Effector memory CD8-positive, alpha-beta T cell (primary cell): ENCODE data around the gene GPR137B.

Experiments used
- ATAC-seq: fragments of 150-1000 bp; cut with Tn5 transposase; replicated peaks from 2 replicates; pipeline ENCODE4 v1.10.0; 2021; ENCODE audit warnings: mild to moderate bottlenecking, moderate library complexity
- DNase-seq, 3 experiments: peaks; one replicate each; pipeline ENCODE4 v3.0.0; 2021
- H3K27ac Mint-ChIP-seq, 2 donors: one replicate each; pipeline ENCODE4 v1.8.0; 2022; ENCODE audit warnings: mild to moderate bottlenecking in 2 of 2, mixed read lengths in 2 of 2, moderate library complexity in 2 of 2
- H3K27me3 Mint-ChIP-seq, 2 donors: one replicate each; pipeline ENCODE4 v1.8.0; 2022; ENCODE audit warnings: mixed read lengths in 2 of 2
- H3K36me3 Mint-ChIP-seq: one replicate; pipeline ENCODE4 v1.8.0; 2022; ENCODE audit warnings: mild to moderate bottlenecking, moderate library complexity, mixed read lengths; ENCODE audit not compliant: insufficient read depth
- H3K4me1 Mint-ChIP-seq, 2 donors: one replicate each; pipeline ENCODE4 v1.8.0; 2022; ENCODE audit warnings: low read depth in 2 of 2, mixed read lengths in 2 of 2
- H3K4me3 Mint-ChIP-seq, 2 donors: one replicate each; pipeline ENCODE4 v1.8.0; 2022; ENCODE audit warnings: mild to moderate bottlenecking in 2 of 2, mixed read lengths in 2 of 2, moderate library complexity in 2 of 2
- H3K9me3 Mint-ChIP-seq, 2 donors: one replicate each; pipeline ENCODE4 v1.8.0; 2022; ENCODE audit warnings: mixed read lengths in 2 of 2

Gene GPR137B

DNA sequence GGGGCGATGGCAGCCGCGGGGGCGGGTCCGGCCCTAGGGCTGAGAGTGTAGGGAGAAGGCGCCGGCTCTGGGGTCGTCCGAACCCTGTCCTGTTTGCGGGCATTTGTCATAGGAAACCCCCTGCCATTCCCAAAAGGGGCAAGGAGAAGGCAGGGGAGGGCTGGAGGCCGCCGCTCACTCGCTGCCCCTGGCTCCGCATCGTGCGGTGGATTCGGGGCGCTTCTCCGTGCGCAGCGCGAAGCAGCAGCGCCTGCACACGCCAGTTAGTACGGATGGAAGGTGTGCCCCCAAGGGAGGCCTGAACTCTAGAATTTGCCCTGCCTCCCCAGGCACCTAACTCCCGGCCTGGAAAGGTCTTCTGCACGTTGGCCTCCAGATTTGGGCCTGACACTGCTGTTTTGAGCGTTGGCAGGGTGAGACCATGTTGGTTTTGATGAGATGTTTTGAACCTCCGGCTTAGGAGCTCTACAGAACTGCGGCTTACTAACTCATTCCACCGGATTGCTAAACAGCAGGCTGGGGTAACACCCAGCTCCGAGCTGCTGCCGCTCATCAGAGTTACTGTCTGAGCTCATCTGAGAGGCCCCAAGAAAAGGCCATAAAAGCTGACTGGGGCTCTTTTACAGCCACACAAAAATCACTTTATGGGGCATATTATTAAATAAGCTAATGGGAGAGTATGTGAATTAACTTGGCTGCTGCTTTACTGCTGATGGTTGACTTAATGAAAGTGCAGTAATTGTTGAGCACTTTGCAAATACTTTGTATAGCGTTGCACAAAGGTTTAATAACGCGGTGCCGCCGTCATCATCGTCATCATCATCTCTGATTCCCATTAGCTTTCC lies 987 bp downstream of the GPR137B start:
- Mint-ChIP-seq H3K4me3 (peak overlapping the region; percentile 96 to 98), H3K9me3 (no peaks in the 10 kb centered on the region), H3K36me3 (peaks cover 16% of the 10 kb centered on the region), H3K4me1 (peaks cover 52 to 54% of the 10 kb centered on the region in 2 donors), H3K27me3 (peaks cover 0 to 34% of the 10 kb centered on the region in 2 donors), H3K27ac (peak overlapping the region; percentile 90 to 92)
- peak; percentile 39 for ATAC-seq
- peak in 2 of 3 experiments; percentile 2 to 24 for DNase-seq

GRCh38 chr1:236144033-236144432 lies 1.7 kb downstream of the GPR137B start:
- ATAC-seq (no peak), DNase-seq (no peak)
- Mint-ChIP-seq H3K36me3 (peaks cover 16% of the 10 kb centered on the region), H3K4me1 (peaks cover 56 to 57% of the 10 kb centered on the region in 2 donors), H3K4me3 (peak overlapping the region; percentile 96 to 98), H3K9me3 (no peaks in the 10 kb centered on the region), H3K27ac (peak overlapping the region in 1 of 2 donors; percentile 92), H3K27me3 (peaks cover 0 to 27% of the 10 kb centered on the region in 2 donors)

- Mint-ChIP-seq H3K4me3 (peak overlapping the region; percentile 96 to 98), H3K9me3 (no peaks in the 10 kb centered on the region), H3K4me1 (peaks cover 61 to 62% of the 10 kb centered on the region in 2 donors), H3K27ac (peak overlapping the region in 1 of 2 donors; percentile 92), H3K27me3 (peaks cover 0 to 23% of the 10 kb centered on the region in 2 donors), H3K36me3 (peaks cover 16% of the 10 kb centered on the region)
- ATAC-seq: no peak
- no peak for DNase-seq
Measured at GRCh38 chr1:236144446-236145150, 2.3 kb downstream of the GPR137B start.

- peaks cover 18% of the 10 kb centered on the region for H3K36me3 Mint-ChIP-seq
- H3K9me3 Mint-ChIP-seq: no peaks in the 10 kb centered on the region
- ATAC-seq (no peak), DNase-seq (no peak)
- peak overlapping the region in 1 of 2 donors; percentile 56 for H3K27ac Mint-ChIP-seq
- H3K27me3 Mint-ChIP-seq: no peaks in the 10 kb centered on the region
- no peak overlapping the region for H3K4me3 Mint-ChIP-seq
- peaks cover 56 to 64% of the 10 kb centered on the region in 2 donors for H3K4me1 Mint-ChIP-seq
Measured at GRCh38 chr1:236147068-236147467, 4.7 kb downstream of the GPR137B start.

GRCh38 chr1:236147521-236148469 lies 5.5 kb downstream of the GPR137B start:
- Mint-ChIP-seq H3K4me3 (no peak overlapping the region), H3K9me3 (no peaks in the 10 kb centered on the region), H3K27me3 (no peaks in the 10 kb centered on the region), H3K4me1 (peaks cover 54 to 64% of the 10 kb centered on the region in 2 donors), H3K36me3 (peaks cover 18% of the 10 kb centered on the region), H3K27ac (peak overlapping the region in 1 of 2 donors; percentile 56)
- DNase-seq (no peak), ATAC-seq (no peak)

- Mint-ChIP-seq H3K4me1 (peaks cover 50 to 61% of the 10 kb centered on the region in 2 donors), H3K4me3 (no peak overlapping the region), H3K9me3 (no peaks in the 10 kb centered on the region), H3K27ac (no peak overlapping the region), H3K27me3 (no peaks in the 10 kb centered on the region), H3K36me3 (peaks cover 18% of the 10 kb centered on the region)
- DNase-seq: no peak
- ATAC-seq: no peak
Measured at GRCh38 chr1:236148470-236148845, 6.1 kb downstream of the GPR137B start.

- peaks cover 43 to 54% of the 10 kb centered on the region in 2 donors for H3K4me1 Mint-ChIP-seq
- DNase-seq (no peak), ATAC-seq (no peak)
- H3K9me3 Mint-ChIP-seq: no peaks in the 10 kb centered on the region
- H3K36me3 Mint-ChIP-seq: peaks cover 18% of the 10 kb centered on the region
- no peaks in the 10 kb centered on the region for H3K27me3 Mint-ChIP-seq
- H3K4me3 Mint-ChIP-seq: no peak overlapping the region
- no peak overlapping the region for H3K27ac Mint-ChIP-seq
Measured at GRCh38 chr1:236149003-236149595, 6.8 kb downstream of the GPR137B start.

- Mint-ChIP-seq H3K9me3 (no peaks in the 10 kb centered on the region), H3K27me3 (no peaks in the 10 kb centered on the region), H3K4me3 (no peak overlapping the region), H3K36me3 (peaks cover 18% of the 10 kb centered on the region), H3K4me1 (peaks cover 40 to 50% of the 10 kb centered on the region in 2 donors), H3K27ac (no peak overlapping the region)
- ATAC-seq: no peak
- no peak for DNase-seq
Measured at GRCh38 chr1:236149696-236150228, 7.4 kb downstream of the GPR137B start.

DNA sequence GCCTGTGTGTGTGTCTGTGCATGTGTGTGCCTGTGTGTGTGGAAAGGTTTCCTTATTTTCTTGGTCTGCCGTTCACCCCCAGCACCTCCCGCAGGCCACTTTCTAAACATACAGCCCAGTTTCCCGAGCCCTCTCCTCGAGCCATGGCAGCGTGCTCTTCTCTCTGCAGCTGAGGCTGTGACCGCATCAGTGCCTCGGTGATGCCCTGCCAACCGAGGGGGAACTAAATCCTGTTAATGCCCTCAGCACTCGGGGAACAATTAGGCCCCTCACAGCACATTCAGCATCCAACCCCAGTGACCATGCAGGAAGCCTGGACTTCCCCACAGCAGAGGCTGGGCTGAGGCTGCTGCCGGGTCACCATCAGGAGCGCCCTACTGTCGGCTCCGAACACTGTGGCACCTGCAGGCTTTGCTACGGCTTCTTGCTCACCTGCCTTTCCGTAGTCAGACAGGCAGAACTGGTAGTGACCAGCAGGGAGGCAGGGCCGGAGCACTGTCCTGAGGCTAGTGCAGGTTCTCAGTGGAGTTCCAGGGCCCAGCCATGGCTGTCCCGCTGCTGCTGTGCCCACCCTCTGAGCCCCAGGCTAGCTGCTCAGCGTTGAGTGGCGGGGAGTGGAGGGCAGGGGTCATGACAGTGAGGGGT lies 8.1 kb downstream of the GPR137B start:
- H3K4me3 Mint-ChIP-seq: no peak overlapping the region
- ATAC-seq (no peak), DNase-seq (no peak)
- H3K36me3 Mint-ChIP-seq: peaks cover 13% of the 10 kb centered on the region
- H3K9me3 Mint-ChIP-seq: no peaks in the 10 kb centered on the region
- no peak overlapping the region for H3K27ac Mint-ChIP-seq
- H3K4me1 Mint-ChIP-seq: peaks cover 41 to 50% of the 10 kb centered on the region in 2 donors
- no peaks in the 10 kb centered on the region for H3K27me3 Mint-ChIP-seq

- H3K9me3 Mint-ChIP-seq: no peaks in the 10 kb centered on the region
- no peaks in the 10 kb centered on the region for H3K27me3 Mint-ChIP-seq
- no peak overlapping the region for H3K27ac Mint-ChIP-seq
- DNase-seq (no peak), ATAC-seq (no peak)
- peaks cover 43 to 52% of the 10 kb centered on the region in 2 donors for H3K4me1 Mint-ChIP-seq
- H3K4me3 Mint-ChIP-seq: no peak overlapping the region
- peaks cover 10% of the 10 kb centered on the region for H3K36me3 Mint-ChIP-seq
Measured at GRCh38 chr1:236150986-236151385, 8.6 kb downstream of the GPR137B start.

DNA sequence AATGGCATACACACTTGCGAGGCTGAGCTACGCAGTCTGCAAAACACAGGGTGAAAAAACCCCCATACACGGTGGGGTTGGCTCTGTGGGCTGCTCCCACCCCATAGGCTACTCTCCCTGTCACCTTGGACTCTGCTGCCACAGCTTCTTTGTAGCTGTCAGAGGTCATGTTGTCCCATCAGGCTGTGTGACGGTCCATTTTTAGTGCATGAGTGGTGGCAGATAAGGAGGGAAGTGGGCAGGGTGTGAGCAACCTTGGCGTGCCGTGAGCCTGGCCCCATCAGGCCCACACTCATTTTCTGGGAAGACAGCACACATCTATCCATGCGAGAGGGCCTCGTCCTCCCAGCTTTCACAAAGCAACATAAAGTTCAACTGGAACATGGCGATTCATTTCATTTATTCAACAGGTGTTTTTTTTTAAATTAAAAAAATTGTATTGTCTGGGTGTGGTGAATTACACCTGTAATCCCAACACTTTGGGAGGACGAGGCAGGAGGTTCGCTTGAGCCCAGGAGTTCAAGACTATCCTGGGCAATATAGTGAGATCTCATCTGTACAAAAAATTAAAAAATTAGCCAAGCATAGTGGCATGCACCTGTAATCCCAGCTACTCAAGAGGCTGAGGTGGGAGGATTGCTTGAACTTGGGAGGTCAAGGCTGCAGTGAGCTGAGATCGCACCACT lies 9.5 kb downstream of the GPR137B start:
- no peak overlapping the region for H3K27ac Mint-ChIP-seq
- peaks cover 47 to 50% of the 10 kb centered on the region in 2 donors for H3K4me1 Mint-ChIP-seq
- ATAC-seq: no peak
- H3K36me3 Mint-ChIP-seq: peaks cover 13% of the 10 kb centered on the region
- H3K4me3 Mint-ChIP-seq: no peak overlapping the region
- no peaks in the 10 kb centered on the region for H3K27me3 Mint-ChIP-seq
- H3K9me3 Mint-ChIP-seq: no peaks in the 10 kb centered on the region
- DNase-seq: no peak

DNA sequence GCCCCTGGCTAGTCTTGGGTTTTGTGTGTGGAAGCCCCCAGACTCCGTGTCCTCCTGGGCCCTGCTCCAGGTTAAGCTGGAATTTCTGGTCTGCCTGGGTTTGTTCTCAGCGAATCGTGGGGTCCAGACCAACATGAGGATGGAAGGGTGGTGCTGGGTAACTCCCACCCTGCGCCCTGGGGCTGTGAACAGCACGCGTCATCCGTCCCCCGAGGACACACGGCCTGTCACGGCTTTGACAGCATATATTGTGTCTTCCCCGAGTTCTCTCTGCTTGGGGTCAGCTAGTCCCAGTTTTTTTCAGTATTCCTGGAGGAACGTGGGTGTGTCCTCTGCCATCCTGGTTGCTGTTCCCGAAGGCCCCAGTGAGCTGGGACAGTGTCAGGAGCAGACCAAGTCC lies 11.8 kb downstream of the GPR137B start:
- Mint-ChIP-seq H3K4me3 (no peak overlapping the region), H3K27ac (peak overlapping the region in 1 of 2 donors; percentile 87), H3K4me1 (peaks cover 40 to 50% of the 10 kb centered on the region in 2 donors), H3K9me3 (no peaks in the 10 kb centered on the region), H3K27me3 (no peaks in the 10 kb centered on the region), H3K36me3 (peaks cover 17% of the 10 kb centered on the region)
- ATAC-seq: no peak
- no peak for DNase-seq
